ENCODE results near the gene MARK1. TPM values are rescaled to one million over a fixed set of nuclear protein-coding genes. Genes with fewer than 3 reads are reported as not detected.

The MARK1 gene
- total RNA-seq, 3 donors from 2014 or later = 0.05 TPM; not detected in 1

DNA sequence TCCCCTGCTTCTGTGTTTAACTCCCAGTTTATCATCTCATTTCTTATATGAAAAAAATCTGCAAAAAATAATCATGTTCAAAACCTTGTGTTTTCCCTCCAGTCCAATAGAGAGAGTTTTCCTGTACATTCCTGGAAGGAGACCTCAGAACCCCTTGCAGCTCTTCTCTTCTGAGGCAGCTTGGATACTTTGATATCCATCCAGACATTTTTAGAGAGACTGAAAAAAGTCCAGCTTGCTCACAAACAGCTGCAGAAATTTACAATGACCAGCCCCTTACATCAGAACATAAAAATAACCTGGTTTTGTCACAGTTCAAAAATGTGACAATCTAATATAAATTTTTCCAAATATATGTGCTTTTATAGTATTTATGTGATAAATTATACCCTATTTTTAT, 88.9 kb downstream of the MARK1 start:
- ATAC-seq (no peak), DNase-seq (no peak)
- H3K36me3 Mint-ChIP-seq (ENCODE audit: insufficient read depth) = no peaks in the 10 kb centered on the region
- no peaks in the 10 kb centered on the region for H3K27me3 Mint-ChIP-seq (ENCODE audit: low read depth)
- no peak overlapping the region for H3K4me3 Mint-ChIP-seq
- H3K4me1 Mint-ChIP-seq (ENCODE audit: low read depth) = no peaks in the 10 kb centered on the region
- no peaks in the 10 kb centered on the region for H3K9me3 Mint-ChIP-seq

- DNase-seq = no peak
- Mint-ChIP-seq H3K9me3 (no peaks in the 10 kb centered on the region), H3K36me3 (ENCODE audit: insufficient read depth) (no peaks in the 10 kb centered on the region), H3K27me3 (ENCODE audit: low read depth) (peaks cover 6% of the 10 kb centered on the region), H3K4me1 (ENCODE audit: low read depth) (no peaks in the 10 kb centered on the region), H3K4me3 (no peak overlapping the region)
- no peak for ATAC-seq
Observed at GRCh38 chr1:220628431-220628830, 100.5 kb downstream of the MARK1 start.

GRCh38 chr1:220631238-220631815, 103.4 kb downstream of the MARK1 start:
- Mint-ChIP-seq H3K4me1 (ENCODE audit: low read depth) (no peaks in the 10 kb centered on the region), H3K9me3 (no peaks in the 10 kb centered on the region), H3K36me3 (ENCODE audit: insufficient read depth) (no peaks in the 10 kb centered on the region), H3K27me3 (ENCODE audit: low read depth) (peaks cover 6% of the 10 kb centered on the region), H3K4me3 (no peak overlapping the region)
- ATAC-seq (no peak), DNase-seq (no peak)

DNA sequence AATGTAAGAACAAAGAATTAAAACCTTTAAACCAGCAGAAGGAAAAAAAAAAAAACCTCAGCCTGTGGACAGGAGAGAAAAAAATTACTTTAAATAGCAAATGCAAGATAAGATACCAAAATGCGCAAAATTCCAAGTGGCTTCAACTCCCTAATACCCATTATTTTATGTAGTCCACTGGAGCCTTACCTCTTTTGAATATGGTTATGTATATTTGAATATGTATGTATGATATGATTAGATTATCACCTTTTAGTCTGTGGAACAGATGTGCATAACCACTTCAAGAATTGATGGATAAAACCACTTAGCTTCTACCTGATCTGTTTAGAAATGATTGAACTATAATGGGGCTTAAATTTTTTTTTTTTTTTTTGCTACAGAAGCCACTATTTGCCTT, 109.8 kb downstream of the MARK1 start:
- DNase-seq = no peak

DNA sequence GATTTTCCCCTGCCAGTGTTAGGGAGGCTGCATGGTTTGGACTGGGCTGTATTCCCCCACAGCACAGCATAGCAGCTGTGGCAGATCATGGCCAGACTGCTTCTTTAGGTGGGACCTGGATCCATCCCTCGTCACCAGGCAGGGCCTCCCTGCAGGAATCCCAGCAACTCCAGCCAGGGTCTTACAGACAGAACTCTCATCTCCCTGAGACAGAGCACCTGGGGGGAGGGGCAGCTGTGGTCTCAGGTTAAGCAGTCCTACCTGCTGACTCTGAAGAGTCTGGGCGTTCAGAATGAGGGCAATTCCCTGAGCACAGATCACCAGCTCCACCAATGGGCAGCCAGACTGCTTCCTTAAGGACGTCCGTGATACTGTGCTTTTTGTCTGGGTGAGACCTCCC, 114.3 kb downstream of the MARK1 start:
- H3K4me1 Mint-ChIP-seq (ENCODE audit: low read depth) = no peaks in the 10 kb centered on the region
- H3K27me3 Mint-ChIP-seq (ENCODE audit: low read depth) = peaks cover 7% of the 10 kb centered on the region
- no peaks in the 10 kb centered on the region for H3K9me3 Mint-ChIP-seq
- no peaks in the 10 kb centered on the region for H3K36me3 Mint-ChIP-seq (ENCODE audit: insufficient read depth)
- H3K4me3 Mint-ChIP-seq = no peak overlapping the region
- ATAC-seq = no peak
- no peak for DNase-seq

More for the DNA sequence above, 109.8 kb downstream of the MARK1 start:
- ATAC-seq = no peak
- Mint-ChIP-seq H3K4me3 (no peak overlapping the region), H3K9me3 (no peaks in the 10 kb centered on the region), H3K36me3 (ENCODE audit: insufficient read depth) (no peaks in the 10 kb centered on the region), H3K27me3 (ENCODE audit: low read depth) (peaks cover 5% of the 10 kb centered on the region), H3K4me1 (ENCODE audit: low read depth) (no peaks in the 10 kb centered on the region)

GRCh38 chr1:220652995-220653394, 125.1 kb downstream of the MARK1 start:
- DNase-seq = no peak
- ATAC-seq = no peak

GRCh38 chr1:220655509-220655908, 127.6 kb downstream of the MARK1 start:
- ATAC-seq (no peak), DNase-seq (no peak)
- H3K4me3 Mint-ChIP-seq = no peak overlapping the region
- H3K36me3 Mint-ChIP-seq (ENCODE audit: insufficient read depth) = no peaks in the 10 kb centered on the region
- no peaks in the 10 kb centered on the region for H3K9me3 Mint-ChIP-seq
- no peaks in the 10 kb centered on the region for H3K4me1 Mint-ChIP-seq (ENCODE audit: low read depth)
- peaks cover 9% of the 10 kb centered on the region for H3K27me3 Mint-ChIP-seq (ENCODE audit: low read depth)

More at GRCh38 chr1:220652995-220653394, 125.1 kb downstream of the MARK1 start:
- Mint-ChIP-seq H3K4me1 (ENCODE audit: low read depth) (no peaks in the 10 kb centered on the region), H3K27me3 (ENCODE audit: low read depth) (peaks cover 6% of the 10 kb centered on the region), H3K36me3 (ENCODE audit: insufficient read depth) (no peaks in the 10 kb centered on the region), H3K9me3 (no peaks in the 10 kb centered on the region), H3K4me3 (no peak overlapping the region)

DNA sequence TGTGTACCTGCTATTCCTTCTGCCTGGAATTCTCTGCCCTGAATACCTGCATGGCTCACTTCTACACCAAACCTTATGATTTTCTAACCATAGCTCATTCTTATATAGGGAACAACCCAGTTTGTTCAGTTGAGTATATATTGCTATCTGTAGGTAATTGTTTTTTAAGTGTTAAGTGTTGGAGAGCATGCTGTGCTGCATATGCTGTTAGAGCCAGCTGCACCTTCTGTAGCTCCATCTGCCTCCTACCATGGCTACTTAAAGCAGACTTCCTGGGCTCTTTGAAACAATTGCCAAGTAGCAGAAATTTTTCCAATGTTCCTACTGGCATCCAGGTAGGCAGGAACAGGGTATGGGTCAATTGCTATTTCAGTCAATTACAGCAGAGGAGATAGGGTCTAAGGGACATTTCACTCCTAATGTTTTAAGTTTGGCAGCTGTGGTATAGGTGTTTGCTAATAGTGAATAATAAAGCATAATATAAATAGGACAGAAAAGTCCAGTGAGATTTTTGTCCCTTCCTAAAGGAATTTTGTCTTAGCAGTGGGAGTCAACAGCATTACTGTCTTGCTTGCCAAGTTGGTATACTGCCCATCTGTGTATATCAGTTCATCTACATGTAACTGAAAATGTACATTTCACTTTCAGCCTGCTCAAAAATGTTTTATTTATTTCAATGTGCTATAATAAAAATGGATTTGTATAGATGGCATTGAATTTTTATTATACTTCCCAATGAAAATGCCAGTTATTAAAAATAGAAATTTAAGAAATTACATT, 128.2 kb downstream of the MARK1 start:
- Mint-ChIP-seq H3K4me3 (no peak overlapping the region), H3K4me1 (ENCODE audit: low read depth) (no peaks in the 10 kb centered on the region), H3K9me3 (no peaks in the 10 kb centered on the region), H3K27me3 (ENCODE audit: low read depth) (peaks cover 9% of the 10 kb centered on the region), H3K36me3 (ENCODE audit: insufficient read depth) (no peaks in the 10 kb centered on the region)
- no peak for DNase-seq
- no peak for ATAC-seq

DNA sequence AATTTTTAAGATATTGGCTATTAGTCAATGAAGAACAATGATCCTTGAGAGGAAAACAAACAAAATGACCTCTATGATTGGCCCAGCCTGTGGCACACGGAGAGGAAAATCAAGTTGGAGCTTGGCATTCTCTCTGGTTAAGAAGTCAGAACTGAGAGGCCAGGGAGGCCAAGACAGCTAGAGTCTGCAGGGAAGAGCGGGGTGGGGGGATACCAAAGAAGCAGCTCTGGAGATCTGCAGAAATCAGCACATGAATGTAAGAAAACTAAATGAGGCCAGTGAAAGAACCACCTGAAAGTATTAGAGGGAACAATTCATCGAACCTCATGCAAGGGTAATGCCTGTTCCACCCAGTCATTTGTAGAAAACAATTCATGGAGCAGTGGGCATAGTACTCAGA, 138.4 kb downstream of the MARK1 start:
- H3K27me3 Mint-ChIP-seq (ENCODE audit: low read depth) = peaks cover 15% of the 10 kb centered on the region
- peaks cover 14% of the 10 kb centered on the region for H3K9me3 Mint-ChIP-seq
- H3K36me3 Mint-ChIP-seq (ENCODE audit: insufficient read depth) = no peaks in the 10 kb centered on the region
- DNase-seq (no peak), ATAC-seq (no peak)
- H3K4me1 Mint-ChIP-seq (ENCODE audit: low read depth) = no peaks in the 10 kb centered on the region
- no peak overlapping the region for H3K4me3 Mint-ChIP-seq

GRCh38 chr1:220669005-220669404, 141.1 kb downstream of the MARK1 start:
- no peaks in the 10 kb centered on the region for H3K4me1 Mint-ChIP-seq (ENCODE audit: low read depth)
- H3K9me3 Mint-ChIP-seq = peaks cover 14% of the 10 kb centered on the region
- no peak overlapping the region for H3K4me3 Mint-ChIP-seq
- peaks cover 10% of the 10 kb centered on the region for H3K27me3 Mint-ChIP-seq (ENCODE audit: low read depth)
- H3K36me3 Mint-ChIP-seq (ENCODE audit: insufficient read depth) = no peaks in the 10 kb centered on the region
- DNase-seq (no peak), ATAC-seq (no peak)

GRCh38 chr1:220670365-220670764, 142.4 kb downstream of the MARK1 start:
- DNase-seq (no peak), ATAC-seq (no peak)
- Mint-ChIP-seq H3K27me3 (ENCODE audit: low read depth) (peaks cover 7% of the 10 kb centered on the region), H3K9me3 (peaks cover 14% of the 10 kb centered on the region), H3K36me3 (ENCODE audit: insufficient read depth) (no peaks in the 10 kb centered on the region), H3K4me3 (no peak overlapping the region), H3K4me1 (ENCODE audit: low read depth) (no peaks in the 10 kb centered on the region)

GRCh38 chr1:220673921-220674320, 146.0 kb downstream of the MARK1 start:
- Mint-ChIP-seq H3K36me3 (ENCODE audit: insufficient read depth) (no peaks in the 10 kb centered on the region), H3K4me1 (ENCODE audit: low read depth) (no peaks in the 10 kb centered on the region), H3K27me3 (ENCODE audit: low read depth) (no peaks in the 10 kb centered on the region), H3K4me3 (no peak overlapping the region), H3K9me3 (peaks cover 14% of the 10 kb centered on the region)
- ATAC-seq = no peak
- DNase-seq = no peak

- H3K27me3 Mint-ChIP-seq (ENCODE audit: low read depth) = no peaks in the 10 kb centered on the region
- ATAC-seq (no peak), DNase-seq (no peak)
- peaks cover 3% of the 10 kb centered on the region for H3K4me1 Mint-ChIP-seq (ENCODE audit: low read depth)
- no peak overlapping the region for H3K4me3 Mint-ChIP-seq
- no peaks in the 10 kb centered on the region for H3K9me3 Mint-ChIP-seq
- H3K36me3 Mint-ChIP-seq (ENCODE audit: insufficient read depth) = no peaks in the 10 kb centered on the region
Observed at GRCh38 chr1:220677251-220677650, 149.3 kb downstream of the MARK1 start.

GRCh38 chr1:220680085-220680687, 152.2 kb downstream of the MARK1 start:
- DNase-seq (no peak), ATAC-seq (peak in 1 of 2 donors; percentile 67)
- H3K4me3 Mint-ChIP-seq = no peak overlapping the region
- no peaks in the 10 kb centered on the region for H3K27me3 Mint-ChIP-seq (ENCODE audit: low read depth)
- H3K36me3 Mint-ChIP-seq (ENCODE audit: insufficient read depth) = no peaks in the 10 kb centered on the region
- H3K4me1 Mint-ChIP-seq (ENCODE audit: low read depth) = peaks cover 3% of the 10 kb centered on the region
- no peaks in the 10 kb centered on the region for H3K9me3 Mint-ChIP-seq

All from activated T-cell treated with anti-CD3 and anti-CD28 coated beads, Interleukin-2, amount 50 U/mL, for 4 hours (primary cell).